Hematopoietic multipotent progenitor cell treated with erythropoietin and hydrocortisone succinate and interleukin-3 and kit ligand, for 4 days (in vitro differentiated cells): ENCODE results near the gene CATSPERE.
"Not testable (repeated sequence)": the region's sequence is repeated elsewhere in the genome, so short reads cannot be mapped to it uniquely, and the experiment has no call there.

Experiments
- DNase-seq: peaks from one replicate; pipeline ENCODE4 v3.0.0-alpha.2; 2015

CATSPERE gene

DNA sequence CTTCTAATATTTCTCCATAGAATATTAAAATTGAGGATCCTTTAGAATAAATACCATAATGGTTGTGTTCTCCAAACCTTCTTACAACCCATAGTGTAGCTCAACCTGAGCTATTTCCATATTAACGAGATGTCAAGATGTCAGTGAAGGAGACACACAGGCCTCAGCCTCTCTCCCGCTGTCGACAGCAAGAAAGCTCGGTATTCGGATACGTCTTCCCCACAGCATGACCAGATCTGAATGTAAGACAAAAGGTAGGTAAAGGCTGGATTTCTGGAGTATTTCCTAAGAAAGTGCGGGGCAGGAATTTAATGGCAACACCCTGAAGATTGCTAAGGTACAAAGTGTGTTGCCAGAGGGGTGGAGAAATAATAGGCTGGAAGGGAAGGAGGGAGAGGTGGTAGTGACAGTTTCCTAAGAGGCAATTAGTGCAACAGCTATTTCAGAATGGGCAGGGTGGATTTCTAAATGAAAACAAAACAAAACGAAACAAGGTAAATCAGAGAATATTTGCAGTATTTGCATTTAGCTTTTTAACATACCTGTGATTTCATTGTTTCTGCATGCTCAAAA is 11.1 kb upstream of the CATSPERE start:
- DNase-seq: no peak

DNA sequence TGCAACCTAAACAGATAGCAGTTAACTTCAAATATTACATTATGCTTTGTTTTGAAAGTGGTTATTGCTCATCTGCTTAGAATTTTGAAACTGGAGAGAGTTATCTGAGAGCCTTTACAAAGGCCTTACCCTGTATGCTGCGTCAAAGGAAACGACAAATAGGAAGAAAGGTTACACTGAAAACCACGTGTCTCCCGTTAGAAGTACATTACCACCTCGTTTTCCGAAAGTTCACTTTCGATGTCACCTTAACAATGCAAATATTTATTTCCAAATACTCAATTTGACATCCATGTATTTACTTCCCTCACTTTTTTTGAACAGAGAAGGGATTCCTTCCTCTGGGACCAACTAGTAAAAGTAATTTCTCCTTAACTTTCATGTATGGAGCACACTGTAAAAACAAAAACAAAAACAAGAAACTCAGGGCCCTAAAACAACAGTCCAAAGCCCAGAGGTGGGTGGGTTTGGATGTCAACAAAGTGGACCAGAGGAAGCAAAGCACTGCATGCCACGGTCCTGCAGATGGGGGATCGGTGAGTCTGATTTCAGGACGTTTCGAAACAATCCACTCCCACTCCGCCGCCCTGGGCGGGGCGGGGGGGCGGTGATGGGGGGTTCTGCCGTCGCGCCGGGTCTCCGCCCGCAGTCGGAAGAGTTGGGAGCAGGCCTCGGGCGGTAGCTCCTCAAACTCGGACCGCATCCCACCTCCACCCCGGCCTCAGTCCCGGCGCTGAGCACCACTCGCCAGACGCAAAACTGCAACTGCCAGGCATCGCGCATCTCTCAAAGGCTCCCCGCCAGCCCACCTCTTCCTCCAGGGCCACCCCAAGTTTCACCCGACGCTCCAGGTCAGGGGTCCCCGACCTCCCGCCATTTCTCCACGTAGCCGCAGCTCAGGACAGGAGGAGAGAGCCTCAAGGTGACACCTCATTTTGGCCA is 10.2 kb upstream of the CATSPERE start:
- peak; percentile 79 for DNase-seq

DNA sequence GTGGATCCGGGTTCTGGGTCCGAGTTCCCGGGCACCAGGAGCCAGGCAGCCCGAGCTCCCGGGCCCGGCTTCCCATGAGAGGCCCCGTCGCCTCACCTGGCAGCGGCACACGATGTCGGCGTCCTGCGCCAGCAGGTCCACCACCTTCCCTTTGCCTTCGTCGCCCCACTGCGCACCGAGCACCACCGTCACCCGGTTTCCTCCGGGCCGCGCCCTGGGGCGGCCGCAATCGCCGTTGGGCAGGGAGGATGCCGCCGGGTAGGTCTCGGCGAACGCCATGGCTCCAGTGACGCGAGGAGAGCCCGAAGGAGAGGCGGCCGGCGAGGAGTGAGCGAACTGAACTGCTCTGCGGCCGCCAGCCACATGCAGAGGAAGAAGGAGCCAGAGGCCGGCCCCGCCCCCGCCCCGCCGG is 9.5 kb upstream of the CATSPERE start, which contains the start of gene ADSS2:
Gene ADSS2, minus strand, starts transcription at position 371 of the 412 bp plus-strand sequence. Its CDS starts 92 bp downstream, at position 279.
- DNase-seq: no peak

DNA sequence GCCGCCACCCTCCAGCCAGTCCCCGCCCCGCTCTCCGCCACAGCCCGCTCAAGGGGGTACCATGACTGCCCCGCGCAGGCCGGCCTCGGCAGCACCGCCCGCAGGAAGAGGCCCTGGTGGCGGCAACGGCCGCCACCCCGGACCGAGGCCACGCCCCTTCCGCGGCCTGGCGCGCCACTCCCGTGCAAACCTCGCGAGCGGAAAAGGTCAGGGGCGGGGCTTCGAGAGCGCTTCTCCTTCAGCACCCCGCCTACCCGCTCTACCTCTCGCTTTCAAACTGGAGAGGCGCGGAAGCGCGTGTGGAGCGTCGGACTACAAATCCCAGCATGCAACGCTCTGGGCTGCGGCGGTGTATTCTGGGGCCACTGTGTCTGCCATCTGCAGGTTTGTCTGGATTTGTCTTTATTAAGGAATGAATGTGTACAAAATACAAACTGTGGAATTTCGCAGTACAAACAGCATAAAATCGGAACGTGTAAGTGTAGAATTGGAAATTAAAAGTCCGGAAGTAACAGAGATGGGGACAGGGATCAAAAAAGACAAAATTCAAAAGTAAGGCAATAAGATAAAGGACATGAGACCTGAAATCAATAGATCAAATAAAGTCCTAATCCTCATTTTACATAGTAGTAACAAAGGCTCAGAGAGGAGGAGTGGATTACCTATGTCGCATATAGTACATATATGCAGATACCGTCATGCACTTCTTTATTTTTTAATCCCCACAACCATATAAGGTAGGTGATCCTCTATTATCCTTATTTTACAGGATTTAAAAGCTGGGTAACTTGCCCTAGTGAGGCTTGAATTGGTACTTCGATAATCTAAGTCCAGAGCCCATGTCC is 8.9 kb upstream of the CATSPERE start:
- DNase-seq: peak; percentile 100

DNA sequence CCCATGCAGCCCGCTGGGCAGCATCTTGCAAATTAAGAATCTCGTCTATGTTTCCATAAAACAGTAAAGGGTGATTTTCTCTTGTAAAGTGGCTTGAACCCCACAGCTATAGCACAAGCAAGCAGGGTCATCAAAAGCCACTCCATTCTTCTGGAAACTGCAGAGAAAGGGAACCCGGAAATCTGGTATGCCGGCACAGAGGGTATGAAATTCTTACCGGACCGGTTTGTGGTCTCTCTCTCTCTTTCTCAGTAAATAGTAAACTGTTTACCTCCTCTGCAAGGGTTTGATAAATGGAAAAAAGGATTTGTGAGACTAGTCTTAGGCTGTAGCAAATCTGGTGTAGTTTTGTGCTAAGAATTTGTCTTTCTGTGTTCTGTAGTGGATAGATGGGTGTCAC is 6.7 kb upstream of the CATSPERE start:
- no peak for DNase-seq

DNA sequence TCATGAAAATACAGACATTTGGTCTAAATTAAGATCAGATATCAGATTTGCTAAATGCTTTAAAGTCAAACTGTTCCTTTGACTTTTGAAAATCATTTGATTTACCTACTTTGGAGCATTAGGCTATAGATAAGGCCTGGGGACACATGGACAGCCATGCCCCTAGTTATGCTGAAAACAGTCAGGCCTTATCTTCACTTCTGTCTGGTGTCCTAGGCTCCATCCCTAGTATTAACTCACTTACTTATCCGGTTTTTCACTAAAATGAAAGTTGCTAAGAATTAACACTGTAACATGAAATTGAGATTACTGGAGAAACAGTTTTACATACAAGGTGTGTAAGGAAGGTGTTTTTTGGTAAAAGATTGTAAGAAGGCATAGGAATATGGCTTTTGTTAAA is 4.5 kb upstream of the CATSPERE start:
- peak; percentile 25 for DNase-seq

DNA sequence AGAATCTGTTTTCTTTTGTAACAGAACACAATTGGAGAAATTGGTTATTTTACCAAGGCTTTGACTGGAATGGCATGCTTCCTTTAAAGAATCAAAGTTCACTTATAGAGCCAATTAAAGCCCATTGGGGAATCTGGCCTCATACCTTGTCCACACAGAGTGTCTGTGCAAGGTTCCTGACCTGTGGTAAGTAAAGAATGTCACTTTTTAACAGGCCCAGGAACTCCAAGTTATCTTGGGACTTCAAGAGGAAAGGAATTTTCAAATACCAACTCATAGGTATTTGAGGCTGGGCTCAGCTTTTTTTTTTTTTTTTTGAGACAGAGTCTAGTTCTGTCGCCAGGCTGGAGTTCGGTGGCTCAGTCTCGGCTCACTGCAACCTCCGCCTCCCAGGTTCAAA is 2.3 kb upstream of the CATSPERE start:
- no peak for DNase-seq

DNA sequence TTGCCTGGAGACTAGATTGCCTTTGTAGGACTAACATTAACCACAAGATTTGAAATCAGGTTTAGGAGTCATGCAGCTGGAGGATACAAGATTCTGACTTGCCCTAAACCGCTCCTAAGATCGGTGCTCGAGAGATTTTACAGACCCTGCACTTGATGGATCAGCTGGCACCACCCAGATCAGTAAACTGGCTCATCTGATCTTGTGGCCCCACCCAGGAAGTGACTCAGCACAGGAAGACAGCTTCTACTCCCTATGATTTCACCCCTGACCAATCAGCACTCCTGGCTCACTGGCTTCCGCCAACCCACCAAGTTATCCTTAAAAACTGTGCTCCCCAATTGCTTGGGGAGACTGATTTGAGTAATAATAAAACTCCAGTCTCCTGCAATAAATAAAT is 876 bp upstream of the CATSPERE start:
- DNase-seq: peak; percentile 60

DNA sequence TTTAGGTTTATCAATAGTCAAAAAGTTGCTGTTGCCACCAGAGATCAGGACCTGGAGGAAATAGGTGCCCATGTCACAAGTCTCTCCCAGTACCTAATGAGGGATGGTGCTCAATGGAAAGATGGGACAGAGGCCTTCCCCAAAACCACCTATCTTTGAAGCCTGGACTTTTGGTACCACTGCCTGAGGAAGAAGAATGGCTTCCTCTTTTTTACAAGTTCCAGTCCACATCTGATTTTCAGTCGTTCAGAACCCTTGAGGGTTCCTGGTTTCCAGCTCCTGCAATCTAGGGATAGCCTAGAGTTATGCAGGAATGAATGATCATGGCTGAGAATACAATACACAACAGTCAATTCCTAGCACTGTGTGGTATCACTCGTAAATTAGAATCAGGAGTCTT is 5.7 kb downstream of the CATSPERE start:
- DNase-seq: no peak

DNA sequence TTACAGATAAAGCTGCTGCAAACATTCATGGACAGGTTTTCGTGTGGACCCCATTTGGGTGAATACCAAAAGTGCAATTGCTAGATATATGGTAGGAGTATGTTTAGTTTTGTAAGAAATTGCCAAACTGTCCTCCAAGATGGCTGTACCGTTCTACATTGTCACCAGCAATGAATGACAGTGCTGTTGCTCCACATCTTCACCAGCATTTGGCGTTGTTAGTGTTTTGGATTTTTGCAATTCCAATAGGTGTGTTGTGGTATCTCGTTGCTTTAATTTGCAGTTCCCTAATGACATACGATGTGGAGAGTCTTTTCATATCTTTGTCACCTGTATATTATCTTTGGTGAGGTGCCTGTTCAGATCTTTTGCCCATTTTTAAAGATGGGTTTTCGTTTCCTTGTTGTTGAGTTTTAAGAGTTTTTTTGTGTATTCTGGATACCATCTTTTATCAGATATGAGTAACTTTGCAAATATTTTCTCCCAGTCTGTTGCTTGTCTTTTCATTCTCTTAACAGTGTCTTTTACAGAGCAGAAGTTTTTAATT is 12.1 kb downstream of the CATSPERE start:
- no peak for DNase-seq

DNA sequence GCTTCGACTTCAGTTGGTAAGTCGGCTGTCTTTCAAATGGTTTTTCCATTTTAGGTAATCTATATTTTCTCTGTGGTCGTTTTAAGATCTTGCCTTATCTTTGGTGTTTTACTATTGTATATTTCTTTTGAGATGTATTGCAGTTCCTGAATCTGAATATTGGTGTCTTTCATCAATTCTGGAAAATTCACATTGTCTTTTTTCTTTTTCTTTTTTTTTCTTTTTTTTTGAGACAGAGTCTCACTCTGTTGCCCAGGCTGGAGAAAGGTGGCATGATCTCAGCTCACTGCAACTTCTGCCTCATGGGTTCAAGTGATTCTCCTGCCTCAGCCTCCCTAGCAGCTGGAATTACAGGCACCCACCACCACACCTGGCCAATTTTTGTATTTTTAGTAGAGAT is 23.9 kb downstream of the CATSPERE start:
- not testable (repeated sequence) for DNase-seq

DNA sequence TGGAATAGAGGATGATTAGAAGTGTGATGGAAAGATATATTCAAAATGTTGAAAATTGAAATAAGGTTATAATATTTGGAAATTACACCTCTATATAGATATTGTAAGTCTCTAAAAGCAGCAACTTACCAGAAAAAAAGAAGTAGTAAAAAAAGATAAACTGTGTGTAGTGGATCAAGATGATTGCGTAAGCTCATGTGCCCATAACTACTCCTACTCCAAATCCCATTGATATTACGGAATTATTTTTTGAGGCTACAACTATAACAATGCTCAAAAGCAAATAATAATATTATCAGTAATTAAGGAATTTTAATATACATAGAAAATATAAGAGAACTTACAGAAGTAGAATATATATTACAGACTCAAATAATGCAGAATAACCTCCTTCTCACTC is 33.6 kb downstream of the CATSPERE start:
- DNase-seq: no peak

DNA sequence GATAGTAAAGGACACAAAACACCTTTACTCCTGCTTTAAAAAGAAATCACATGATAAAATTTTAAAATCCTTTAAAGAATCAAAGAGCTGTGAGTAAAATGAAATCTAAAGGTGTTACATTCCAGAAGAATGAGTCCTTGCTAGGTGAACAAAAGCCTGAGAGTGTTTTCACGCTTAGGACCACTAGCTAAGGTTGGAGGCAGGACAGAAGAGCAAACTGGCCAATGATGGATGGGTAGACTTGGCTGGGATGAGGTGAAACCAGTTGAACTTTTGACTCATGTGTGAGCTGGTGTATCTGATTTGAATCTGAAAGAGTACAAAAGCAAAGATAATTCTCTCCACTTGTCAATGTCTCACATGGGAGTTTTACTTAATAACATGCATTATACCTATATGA is 35.1 kb downstream of the CATSPERE start:
- DNase-seq: no peak

DNA sequence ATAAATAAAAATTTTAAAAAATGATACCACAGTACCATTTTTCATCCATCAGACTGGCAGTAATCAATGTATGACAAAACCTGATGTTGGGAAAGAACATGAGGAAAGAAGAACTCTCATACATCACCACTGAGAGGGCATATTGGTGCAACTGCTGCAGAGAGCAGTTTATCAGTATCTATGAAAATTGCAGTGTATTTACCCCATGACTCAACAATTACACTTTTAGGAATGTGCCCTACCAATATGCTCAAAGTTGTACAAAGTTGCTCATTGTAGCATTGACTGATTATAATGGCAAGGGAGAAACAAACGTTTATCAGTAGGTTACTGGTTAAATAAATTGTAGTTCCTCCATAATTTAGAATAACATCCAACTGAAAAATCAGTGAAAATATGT is 36.7 kb downstream of the CATSPERE start:
- DNase-seq: no peak

DNA sequence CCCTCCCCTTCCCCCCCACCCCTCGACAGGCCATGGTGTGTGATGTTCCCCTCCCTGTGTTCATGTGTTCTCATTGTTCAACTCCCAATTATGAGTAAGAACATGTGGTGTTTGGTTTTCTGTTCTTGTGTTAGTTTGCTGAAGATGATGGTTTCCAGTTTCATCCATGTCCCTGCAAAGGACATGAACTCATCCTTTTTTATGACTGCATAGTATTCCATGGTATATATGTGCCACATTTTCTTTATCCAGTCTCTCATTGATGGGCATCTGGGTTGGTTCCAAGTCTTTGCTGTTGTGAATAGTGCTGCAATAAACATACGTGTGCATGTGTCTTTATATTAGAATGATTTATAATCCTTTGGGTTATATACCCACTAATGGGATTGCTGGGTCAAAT is 38.4 kb downstream of the CATSPERE start:
- DNase-seq: not testable (repeated sequence)

DNA sequence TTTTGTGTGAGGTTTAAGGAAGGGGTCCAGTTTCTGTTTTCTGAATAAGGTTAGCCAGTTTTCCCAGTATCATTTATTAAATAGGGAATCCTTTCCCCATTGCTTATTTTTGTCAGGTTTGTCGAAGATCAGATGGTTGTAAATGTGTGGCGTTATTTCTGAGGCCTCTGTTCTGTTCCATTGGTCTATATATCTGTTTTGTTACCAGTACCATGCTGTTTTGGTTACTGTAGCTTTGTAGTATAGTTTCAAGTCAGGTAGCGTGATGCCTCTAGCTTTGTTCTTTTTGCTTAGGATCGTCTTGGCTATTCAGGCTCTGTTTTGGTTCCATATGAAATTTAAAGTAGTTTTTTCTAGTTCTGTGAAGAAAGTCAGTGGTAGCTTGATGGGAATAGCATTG is 39.4 kb downstream of the CATSPERE start:
- not testable (repeated sequence) for DNase-seq

DNA sequence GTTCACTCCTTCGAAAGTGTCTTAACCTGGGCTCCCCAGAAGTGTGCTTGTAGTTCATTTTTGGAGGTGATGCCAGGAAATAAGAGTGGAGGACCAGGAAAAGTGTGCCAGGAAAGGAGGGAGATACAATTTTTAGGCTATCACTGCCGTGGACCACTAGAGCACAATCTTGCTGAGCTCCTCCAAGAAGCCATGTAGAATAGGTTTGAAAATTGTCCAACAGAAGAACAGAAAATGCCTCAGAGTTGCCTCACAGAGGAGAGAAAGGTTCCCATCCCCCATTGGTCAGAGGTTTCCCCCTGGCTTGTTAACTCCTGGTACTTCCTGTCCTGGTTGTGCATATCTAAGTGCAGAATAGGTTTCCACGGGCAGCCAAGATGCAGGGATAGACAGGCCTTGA is 41.6 kb downstream of the CATSPERE start:
- DNase-seq: no peak

DNA sequence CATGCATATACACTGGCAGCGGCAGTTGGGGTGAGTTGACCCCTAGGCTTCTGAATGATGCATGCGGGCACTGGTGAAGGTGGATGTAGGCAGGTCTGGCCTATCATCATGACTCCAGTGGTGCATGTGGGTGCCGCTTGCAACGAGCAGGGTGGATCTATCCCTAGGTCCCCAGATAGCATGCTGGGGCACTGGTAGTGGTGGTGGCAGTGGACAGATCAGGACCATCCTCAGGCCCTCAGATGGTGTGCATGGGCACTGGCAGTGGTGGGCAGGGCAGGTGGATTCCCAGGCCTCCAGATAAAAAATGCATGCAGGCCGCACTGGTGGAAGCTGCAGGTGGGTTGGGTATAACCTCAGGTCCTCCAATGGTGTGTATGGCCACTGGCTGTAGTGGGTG is 52.4 kb downstream of the CATSPERE start:
- no peak for DNase-seq

DNA sequence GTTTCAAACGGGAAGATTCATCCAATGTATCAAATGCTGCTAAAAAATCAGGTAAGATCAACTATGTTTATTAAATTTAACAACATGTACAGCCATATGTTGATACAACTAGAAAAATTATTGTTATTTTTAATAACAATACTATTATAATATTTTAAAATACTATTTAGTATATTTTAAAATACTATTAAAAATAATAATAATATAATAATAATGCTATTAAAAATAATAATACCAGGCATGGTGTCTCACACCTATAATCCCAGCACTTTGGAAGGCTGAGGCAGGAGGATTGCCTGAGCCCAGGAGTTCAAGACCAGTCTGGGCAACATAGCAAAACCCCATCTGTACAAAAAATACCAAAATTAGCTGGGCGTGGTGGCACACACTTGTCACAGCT is 54.6 kb downstream of the CATSPERE start:
- DNase-seq: no peak

DNA sequence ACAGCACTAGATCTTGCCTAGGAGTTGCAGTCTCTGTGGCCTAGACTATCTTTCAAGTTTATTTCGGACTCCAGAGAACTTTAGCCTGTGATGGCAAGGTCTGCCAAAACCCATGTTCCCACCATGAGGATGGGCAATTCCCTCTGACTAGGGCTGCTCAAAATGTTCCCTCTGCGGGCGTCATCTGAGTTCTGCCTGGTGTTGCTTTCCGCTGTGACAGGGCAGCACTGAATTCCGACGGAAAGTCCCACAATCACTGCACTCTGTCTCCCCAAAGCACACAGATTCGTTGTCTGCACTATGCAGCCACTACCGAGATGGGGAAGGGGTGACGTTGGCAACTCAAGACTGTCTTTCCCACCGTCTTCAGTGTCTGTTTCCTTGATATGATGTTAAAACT is 75.2 kb downstream of the CATSPERE start:
- no peak for DNase-seq

DNA sequence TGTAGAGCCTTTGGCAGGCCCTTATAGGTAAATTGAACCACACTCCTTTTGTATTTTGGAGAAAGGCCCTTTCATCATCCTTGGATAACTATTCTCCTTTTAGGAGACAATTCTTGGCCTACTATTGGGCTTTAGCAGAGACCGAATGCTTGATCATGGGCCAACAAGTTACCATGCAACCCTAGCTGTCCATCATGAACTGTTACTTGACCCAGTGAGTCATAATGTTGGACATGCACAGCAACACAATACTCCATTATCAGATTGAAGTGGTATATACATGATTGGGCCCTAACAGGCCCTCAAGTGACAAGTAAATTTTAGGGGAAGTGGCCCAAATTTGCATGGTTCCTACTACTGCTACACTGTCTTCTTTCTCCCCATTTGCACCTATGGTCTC is 84.4 kb downstream of the CATSPERE start:
- DNase-seq: no peak

DNA sequence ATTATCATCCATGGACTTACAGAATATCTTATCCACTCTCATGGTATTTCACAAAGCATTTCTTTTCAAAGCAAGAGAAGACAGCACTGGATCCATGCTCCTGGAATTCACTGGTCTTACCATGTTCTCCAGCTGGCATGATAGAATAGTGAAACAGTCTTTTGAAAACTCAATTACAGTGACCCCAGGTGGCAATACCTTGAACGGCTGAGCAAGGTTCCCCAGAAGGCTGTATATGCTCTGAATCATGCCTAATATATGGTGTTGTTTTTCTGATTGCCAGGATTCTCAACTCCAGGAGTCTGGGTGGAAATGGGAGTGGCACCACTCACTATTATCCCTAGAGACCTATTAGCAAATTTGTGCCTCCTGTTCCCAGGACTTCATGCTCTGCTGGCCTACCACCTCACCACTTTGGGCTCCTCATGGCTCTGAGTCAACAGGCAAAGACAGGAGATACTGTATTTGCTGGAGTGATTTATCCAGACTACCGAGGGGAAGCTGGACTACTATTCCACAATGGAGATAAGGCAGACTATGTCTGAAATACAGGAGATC is 87.6 kb downstream of the CATSPERE start:
- no peak for DNase-seq

DNA sequence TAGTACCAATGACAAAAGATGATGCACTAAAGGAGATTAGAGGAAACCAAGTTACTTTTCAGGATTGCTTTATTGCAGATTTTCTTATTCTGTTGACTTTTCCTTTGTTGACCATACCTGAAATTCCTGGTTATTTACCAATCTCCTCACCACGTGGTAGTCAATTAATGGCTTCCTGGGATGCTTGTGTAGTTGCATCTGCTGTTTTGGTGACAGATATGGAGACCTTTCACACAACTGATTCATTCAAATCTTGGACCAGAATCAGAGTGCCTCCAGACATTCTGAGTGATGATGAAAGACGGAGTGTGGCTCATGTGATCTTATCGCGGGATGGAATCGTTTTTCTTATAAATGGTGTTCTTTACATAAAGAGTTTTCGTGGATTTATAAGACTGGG is 91.3 kb downstream of the CATSPERE start:
- no peak for DNase-seq
